M059J (cell line): ENCODE data around the gene PDE4B. TPM values are rescaled to one million over a fixed set of nuclear protein-coding genes. Genes with fewer than 3 reads are reported as not detected.

Experiments
- DNase-seq: peaks from one replicate; pipeline ENCODE4 v3.0.0-alpha.2; 2012; ENCODE audit warnings: low read depth
- total RNA-seq: library from RNA; depleted of rRNA; stranded (reverse); fragments of >200 nt; shearing (Covaris generic); gene quantifications from 2 replicates; pipeline ENCODE4 v1.2.3, GENCODE V29; 2014

PDE4B gene
- total RNA-seq, 1 experiment from 2014 or later = 5.8 TPM

DNA sequence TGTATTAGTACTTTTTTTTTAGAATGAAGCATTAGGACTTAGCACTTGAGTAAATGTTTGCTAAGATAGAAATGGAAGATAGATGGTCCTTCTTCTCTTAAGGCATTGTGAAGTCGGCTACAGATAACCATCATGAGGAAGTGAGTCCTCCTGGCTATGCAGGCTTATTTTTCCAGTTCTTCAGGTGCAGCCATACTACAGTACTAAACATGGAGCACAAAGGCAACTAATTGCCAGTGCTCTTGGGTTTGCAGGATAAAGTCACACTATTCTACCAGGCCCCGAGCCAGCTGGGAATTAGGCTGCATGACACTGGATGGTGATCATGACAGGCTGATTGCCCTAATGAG, 543.9 kb downstream of the PDE4B start:
- no peak for DNase-seq

- no peak for DNase-seq
These were observed 544.6 kb downstream of the PDE4B start for GRCh38 chr1:66337249-66337648.

DNA sequence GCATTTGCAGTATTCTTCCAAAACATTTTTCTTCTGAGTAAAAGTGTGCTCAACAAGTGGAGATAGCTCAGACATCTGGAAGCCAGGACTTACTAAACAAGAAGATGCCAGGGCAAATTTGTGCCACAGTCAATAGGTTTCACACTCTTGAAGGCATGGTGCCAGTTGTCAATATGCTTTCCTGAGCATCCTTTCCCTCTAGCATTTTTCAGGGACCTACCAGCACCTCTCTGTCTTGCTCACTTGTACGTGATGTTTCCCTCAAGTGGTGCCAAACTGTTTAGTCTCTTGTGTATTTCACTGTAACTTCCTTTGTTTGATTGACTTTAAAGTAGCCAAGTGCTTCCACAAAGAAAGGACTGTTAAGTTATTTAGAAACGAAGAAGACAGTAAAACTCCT, 547.2 kb downstream of the PDE4B start:
- DNase-seq = no peak

DNA sequence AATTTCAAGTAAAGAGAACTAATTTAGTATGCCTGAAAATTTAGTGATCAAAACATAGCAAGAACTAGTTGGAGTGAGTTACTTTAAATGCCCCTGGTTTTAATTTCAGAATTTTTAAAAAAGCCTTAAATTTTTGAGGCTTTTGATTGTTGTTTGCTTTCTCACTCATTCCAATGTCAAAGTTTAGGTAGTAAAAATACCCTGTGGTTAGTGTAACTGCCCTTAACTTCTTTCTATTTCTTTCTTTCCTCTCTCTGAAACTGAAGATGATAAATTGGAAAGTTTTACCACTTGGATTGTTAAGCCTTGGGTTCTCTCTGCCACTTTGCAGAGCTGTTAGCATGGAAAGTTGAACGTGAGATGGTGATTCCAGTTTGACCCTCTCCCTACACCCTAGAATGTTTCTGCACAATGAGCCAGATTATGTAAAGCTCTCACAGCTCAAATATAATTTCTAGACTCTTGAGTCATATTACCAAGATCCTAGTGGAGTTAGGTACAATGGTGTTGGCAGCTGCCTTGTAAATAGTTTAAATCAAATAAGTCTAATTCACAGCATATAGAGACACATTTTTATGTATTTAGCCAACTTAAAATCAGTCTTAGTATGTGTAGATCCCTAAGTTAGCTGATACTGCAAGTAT, 548.9 kb downstream of the PDE4B start:
- peak; percentile 31 for DNase-seq

GRCh38 chr1:66342707-66343106, 550.0 kb downstream of the PDE4B start:
- DNase-seq = no peak

- no peak for DNase-seq
These were observed 551.1 kb downstream of the PDE4B start for GRCh38 chr1:66343569-66344325.

DNA sequence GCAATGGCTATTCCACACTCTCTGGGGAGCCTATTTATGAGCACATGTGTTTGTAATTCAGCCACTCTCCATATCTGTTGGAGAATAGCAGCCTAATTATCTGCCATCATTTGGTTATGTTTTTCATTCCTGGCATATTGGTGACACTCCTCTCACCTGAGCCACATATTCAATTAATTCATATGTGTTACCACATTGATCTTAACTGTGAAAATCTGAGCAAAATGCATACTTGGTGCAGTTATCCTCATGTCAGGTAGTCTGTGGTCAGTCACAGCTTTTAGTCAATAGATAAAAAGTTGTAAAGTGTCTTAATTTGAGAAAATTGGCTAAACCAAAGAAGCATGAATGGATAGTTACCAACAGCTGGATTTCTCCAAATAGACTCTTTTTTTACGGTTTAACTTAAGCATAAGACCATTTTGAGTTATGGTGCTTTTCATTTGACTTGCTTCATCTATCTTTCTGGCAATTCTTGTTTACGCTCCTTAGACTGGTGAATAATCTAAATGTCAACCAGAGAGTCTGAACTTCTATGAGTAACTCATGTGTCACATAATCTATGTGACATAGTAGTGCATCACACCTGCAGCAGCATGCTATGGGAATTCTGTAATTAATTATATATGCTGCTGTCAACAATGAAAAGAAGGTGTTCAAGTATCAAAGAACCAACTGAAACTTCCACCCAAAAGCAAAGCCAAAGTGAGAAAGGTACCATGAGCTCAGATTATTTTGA, 553.5 kb downstream of the PDE4B start:
- no peak for DNase-seq

GRCh38 chr1:66346873-66347272, 554.2 kb downstream of the PDE4B start:
- DNase-seq = no peak

DNA sequence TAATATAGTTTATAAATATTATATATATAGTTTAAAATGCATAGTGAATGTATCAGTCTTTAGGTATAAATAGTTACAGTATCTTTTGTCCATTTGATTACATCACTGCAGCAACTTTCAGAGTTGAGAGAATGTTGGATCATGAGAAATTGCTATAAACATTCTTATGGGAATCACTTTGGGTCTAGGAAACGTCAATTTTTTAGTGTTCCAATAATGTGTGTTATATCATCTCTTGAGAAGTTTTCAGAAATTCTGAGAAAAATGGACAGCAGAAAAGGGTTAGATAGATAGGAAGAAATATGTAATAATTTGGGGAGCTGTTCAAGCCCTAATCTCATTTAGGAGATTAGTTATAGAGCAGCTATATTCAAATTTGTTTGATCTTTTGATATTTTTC, 556.1 kb downstream of the PDE4B start:
- DNase-seq = no peak

- no peak for DNase-seq
These were observed 556.5 kb downstream of the PDE4B start for GRCh38 chr1:66349242-66349641.

- peak; percentile 72 for DNase-seq
These were observed 557.4 kb downstream of the PDE4B start for GRCh38 chr1:66350001-66350547.

DNA sequence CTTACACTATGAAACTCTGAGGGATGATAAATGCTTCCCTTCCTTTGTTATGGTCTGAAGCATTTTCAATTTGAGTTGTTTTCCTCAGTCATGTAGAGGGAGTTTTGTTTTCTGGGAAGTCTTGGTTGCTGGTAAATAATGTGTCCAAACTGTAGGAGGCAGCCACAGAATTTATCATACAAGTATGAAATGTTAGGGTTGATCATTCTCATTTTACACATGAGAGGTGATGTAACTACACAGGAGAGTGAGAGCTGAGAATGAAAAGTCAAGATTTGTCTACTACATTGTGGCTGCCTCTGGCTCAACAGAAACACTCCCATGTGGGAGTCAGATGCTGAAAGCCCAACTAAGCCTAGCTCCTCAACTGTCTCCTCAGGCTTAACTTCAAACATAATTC, 558.8 kb downstream of the PDE4B start:
- DNase-seq = no peak

DNA sequence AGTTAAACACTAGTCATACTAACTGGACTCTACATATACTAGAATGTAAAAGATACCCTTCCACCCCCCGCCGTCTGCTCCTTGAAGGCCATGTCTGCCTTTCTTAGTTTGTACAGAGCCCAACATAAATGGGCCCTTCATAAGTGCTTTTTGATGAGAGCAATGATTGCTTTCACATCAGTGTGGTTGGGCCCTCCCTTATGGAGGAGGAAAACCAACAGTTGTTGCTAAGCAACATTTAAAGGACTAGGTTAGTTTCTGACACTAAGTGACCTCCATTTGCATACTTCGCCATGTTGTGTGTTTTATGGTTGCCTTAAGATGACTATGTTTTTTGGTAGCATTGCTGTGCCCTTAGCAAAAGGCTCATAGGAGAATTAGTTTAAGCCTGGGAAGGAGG, 559.2 kb downstream of the PDE4B start:
- DNase-seq = peak; percentile 40

DNA sequence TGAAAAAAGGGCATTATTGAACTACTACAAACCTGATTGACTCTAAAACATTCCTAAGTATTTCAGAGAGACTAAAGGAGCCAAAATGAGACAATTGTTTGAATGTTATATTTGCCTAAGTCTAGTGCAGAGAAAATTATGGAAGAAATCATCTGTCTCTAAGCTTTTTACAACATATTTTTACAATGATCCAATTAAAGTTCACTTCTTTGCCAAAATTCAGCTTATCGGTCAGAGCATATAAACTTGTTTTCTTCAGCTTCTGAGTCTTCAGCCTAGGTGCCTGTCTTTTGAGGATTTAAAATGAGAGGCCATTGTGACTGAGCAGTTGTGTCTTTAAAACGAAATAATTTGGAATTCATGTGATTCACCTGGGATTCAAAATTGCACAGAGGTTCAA, 560.1 kb downstream of the PDE4B start:
- DNase-seq = no peak

DNA sequence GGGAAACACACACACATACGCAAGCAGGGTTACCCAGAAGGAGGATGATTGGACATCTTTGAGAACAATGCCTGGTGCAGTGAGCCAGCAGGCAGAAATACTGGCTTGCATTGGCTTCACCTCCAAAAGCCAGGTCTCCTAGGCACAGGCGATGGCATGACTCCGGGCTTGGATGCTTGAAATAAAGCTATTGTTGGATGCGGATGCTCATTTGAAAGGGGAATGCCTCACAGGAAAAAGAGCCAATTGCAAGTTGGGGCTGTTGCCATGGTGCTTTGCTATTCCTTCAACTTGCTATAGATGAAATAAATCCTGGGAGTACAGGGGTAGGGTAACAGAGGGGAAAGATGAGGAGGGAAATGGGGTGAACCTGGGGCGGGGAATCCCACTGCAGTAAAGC, 560.6 kb downstream of the PDE4B start:
- DNase-seq = no peak

DNA sequence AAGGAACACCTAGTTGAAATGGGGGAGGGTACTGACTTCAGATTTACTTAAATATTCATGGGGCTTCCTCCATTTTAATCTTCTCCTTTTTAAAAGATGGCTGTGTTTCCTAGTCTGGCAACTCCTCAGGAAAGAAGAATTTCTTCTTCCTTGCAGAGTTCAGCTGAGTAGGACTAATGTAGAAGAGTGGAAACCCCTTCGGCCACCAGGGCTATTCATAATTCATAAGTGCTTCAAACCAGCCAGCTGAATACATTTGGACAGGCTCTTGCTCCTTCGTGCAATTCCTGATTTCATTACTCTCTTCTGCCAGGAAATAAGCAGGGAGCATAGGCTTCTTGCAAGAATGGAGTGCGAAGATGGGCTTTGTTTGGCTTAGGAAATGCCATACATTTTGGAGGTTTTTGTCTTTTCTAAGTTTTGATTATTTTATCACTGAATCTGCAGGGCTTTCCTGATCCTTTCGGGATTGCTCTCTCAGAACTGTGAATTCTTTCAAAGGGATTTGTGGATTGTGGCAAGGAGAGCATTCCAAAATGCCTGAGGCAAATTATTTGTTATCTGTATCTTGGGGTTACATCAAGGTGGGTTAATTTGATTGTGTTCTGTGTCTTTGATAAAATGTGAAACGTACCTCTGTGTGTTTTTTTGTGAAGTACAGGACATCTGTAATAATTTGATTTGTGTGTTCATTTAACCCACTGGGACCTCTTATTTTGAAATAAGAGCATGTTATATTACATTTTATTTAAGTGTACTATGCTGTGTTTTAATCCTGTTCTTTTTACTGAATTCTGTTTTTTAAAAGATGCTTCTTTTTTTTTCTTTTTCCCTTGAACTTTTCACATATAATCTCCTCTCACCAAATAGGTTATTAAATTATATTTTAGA, 561.9 kb downstream of the PDE4B start:
- peak; percentile 59 for DNase-seq

DNA sequence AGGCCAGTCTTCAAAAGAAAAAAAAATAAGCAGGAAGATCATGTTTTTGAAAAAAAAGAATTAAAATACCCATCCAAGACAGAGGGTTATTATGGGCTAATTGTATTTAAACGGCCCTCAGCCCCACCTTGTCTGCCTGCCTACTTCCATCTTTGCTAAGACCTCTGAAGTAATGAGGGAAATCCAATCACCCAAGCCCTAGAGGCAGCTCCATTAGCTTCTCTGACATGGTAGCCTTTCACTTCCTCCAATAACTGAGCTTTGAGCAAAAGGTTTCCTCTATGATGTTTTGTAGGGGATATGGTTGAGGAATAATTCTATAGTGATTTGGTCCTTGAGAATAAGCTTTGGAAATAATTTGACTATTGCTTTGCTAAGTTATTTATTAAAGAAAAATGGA, 563.1 kb downstream of the PDE4B start:
- DNase-seq = no peak

- DNase-seq = no peak
These were observed 563.9 kb downstream of the PDE4B start for GRCh38 chr1:66356605-66357004.

GRCh38 chr1:66357021-66357420, 564.3 kb downstream of the PDE4B start:
- DNase-seq = no peak

DNA sequence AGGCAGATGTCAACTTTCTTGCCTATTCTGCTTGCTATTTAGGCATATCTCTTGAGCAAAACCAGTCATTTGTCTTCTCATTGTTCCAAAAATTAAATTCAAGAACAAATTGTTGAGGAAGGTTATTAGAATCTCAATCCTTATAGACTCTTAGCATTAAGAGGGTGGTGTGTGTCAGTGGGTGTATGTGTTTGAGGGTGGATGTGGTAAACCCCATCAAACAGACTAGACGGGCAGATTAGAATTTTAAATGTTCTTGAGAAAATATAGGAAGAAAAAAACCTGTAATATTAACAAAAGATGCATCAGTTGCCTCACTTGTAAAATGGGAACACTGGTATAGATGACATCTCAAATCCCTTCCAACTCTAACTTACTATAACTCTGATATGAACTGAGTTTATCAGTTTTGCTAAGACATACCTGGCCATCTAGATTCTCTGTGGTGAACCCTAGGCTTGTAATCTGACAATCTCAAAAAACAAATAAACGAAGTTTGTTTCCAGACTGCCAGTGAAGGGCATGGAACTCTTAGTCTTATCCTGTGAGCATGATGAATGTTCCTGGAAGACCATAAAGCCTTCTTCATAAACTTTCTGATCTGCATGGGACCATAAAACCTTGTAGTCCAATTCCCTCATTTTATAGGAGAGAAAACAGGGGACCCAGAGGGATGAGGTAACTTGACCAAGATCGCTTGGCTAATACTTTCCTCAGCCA, 564.9 kb downstream of the PDE4B start:
- no peak for DNase-seq

DNA sequence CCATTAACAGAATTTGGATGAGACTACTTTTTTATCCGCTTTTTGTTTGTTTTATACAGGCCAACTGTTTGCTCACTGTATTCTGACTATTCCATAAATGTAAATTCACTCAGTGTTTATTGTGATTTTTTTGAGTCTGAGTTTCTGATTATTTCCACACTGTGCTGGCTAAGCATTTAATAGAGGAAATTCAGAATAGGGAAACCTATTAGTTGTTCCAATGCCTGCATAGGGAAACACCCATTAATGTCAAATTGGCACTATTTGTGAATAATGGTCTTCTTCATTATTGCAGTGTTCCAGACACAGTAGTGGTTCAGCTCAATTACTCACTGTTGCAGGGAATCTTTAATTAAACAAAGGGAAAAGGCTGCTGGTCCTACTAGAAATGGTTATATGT, 566.6 kb downstream of the PDE4B start:
- no peak for DNase-seq
